ENCODE measurements around the gene CSAD. TPM values are rescaled to one million over a fixed set of nuclear protein-coding genes. Genes with fewer than 3 reads are reported as not detected.
"Not testable (repeated sequence)": the region's sequence is repeated elsewhere in the genome, so short reads cannot be mapped to it uniquely, and the experiment has no call there.

The CSAD gene
- total RNA-seq, 6 donors from 2014 or later = 19.8 to 164 (median 28.6) TPM

GRCh38 chr12:53180931-53181645 is 363 bp upstream of the CSAD start:
- Histone ChIP-seq H3K27ac (peak overlapping the region; percentile 93 to 98 (median 96)), H3K27me3 (no peaks in the 10 kb centered on the region), H3K4me3 (peak overlapping the region; percentile 67 to 87 (median 81)), H3K36me3 (peaks cover 21 to 41% (median 27%) of the 10 kb centered on the region in 4 donors), H3K4me1 (peaks cover 34 to 41% (median 38%) of the 10 kb centered on the region in 4 donors), H3K9me3 (no peaks in the 10 kb centered on the region)
- DNase-seq = peak; percentile 83 to 95
- peak; percentile 85 to 88 for ATAC-seq (ENCODE audit: low FRiP score in 2 of 2)
- TF ChIP-seq POLR2A (IDR thresholded peaks at IDR 0.05) (no peak), POLR2AphosphoS5 (IDR thresholded peaks at IDR 0.05) (no peak), CTCF (IDR thresholded peaks at IDR 0.05) (no peak), EP300 (IDR thresholded peaks at IDR 0.05) (no peak)
- WGBS, 2 donors = 5 to 11% methylated on average over 9 to 10 of the region's 57 CpGs

GRCh38 chr12:53179687-53180219 is 972 bp downstream of the CSAD start:
- Histone ChIP-seq H3K4me1 (peaks cover 34 to 50% (median 38%) of the 10 kb centered on the region in 4 donors), H3K27ac (peak overlapping the region; percentile 93 to 98 (median 96)), H3K9me3 (no peaks in the 10 kb centered on the region), H3K36me3 (peaks cover 11 to 28% (median 14%) of the 10 kb centered on the region in 4 donors), H3K27me3 (no peaks in the 10 kb centered on the region), H3K4me3 (peak overlapping the region; percentile 67 to 87 (median 81))
- DNase-seq (no peak), ATAC-seq (ENCODE audit: low FRiP score in 2 of 2) (peak; percentile 1 to 31)
- TF ChIP-seq POLR2AphosphoS5 (IDR thresholded peaks at IDR 0.05) (no peak), EP300 (IDR thresholded peaks at IDR 0.05) (no peak), POLR2A (IDR thresholded peaks at IDR 0.05) (no peak), CTCF (IDR thresholded peaks at IDR 0.05) (no peak)
- WGBS, 2 donors = 14 to 19% methylated on average over 9 to 12 of the region's 12 CpGs

GRCh38 chr12:53178803-53179202 is 1.9 kb downstream of the CSAD start:
- H3K4me1 ChIP-seq = peaks cover 30 to 45% (median 33%) of the 10 kb centered on the region in 4 donors
- not testable (repeated sequence) for DNase-seq; H3K9me3 ChIP-seq; H3K4me3 ChIP-seq; H3K27me3 ChIP-seq; H3K27ac ChIP-seq; ATAC-seq (ENCODE audit: low FRiP score in 2 of 2)
- 96% methylated on average over 14 of the region's 14 CpGs for WGBS, 2 donors
- peaks cover 6 to 20% (median 10%) of the 10 kb centered on the region in 4 donors for H3K36me3 ChIP-seq

- not testable (repeated sequence) for ATAC-seq (ENCODE audit: low FRiP score in 2 of 2)
Observed at GRCh38 chr12:53177447-53177846, 3.3 kb downstream of the CSAD start.

GRCh38 chr12:53176750-53177149 is 4.0 kb downstream of the CSAD start:
- no peak for DNase-seq
- TF ChIP-seq EP300 (IDR thresholded peaks at IDR 0.05) (no peak), POLR2A (IDR thresholded peaks at IDR 0.05) (no peak), POLR2AphosphoS5 (IDR thresholded peaks at IDR 0.05) (no peak), CTCF (IDR thresholded peaks at IDR 0.05) (no peak)
- H3K9me3 ChIP-seq = no peaks in the 10 kb centered on the region
- peaks cover 9 to 25% (median 13%) of the 10 kb centered on the region in 4 donors for H3K4me1 ChIP-seq
- WGBS, 2 donors = 96 to 100% methylated on average over 3 of the region's 3 CpGs
- no peak overlapping the region for H3K27ac ChIP-seq
- no peak for ATAC-seq (ENCODE audit: low FRiP score in 2 of 2)
- no peak overlapping the region for H3K4me3 ChIP-seq
- H3K36me3 ChIP-seq = peaks cover 0 to 8% (median 6%) of the 10 kb centered on the region in 4 donors
- no peaks in the 10 kb centered on the region for H3K27me3 ChIP-seq

More at GRCh38 chr12:53177447-53177846, 3.3 kb downstream of the CSAD start:
- peaks cover 16 to 32% (median 20%) of the 10 kb centered on the region in 4 donors for H3K4me1 ChIP-seq
- not testable (repeated sequence) for H3K4me3 ChIP-seq, H3K9me3 ChIP-seq, DNase-seq, H3K27ac ChIP-seq, H3K27me3 ChIP-seq, H3K36me3 ChIP-seq
- WGBS, 2 donors = 90 to 97% methylated on average over 6 of the region's 6 CpGs
